Lower leg skin (tissue), 4 donors: ENCODE data around the gene SPATA21. TPM values are rescaled to one million over a fixed set of nuclear protein-coding genes. Genes with fewer than 3 reads are reported as not detected.
"Not testable (repeated sequence)": the region's sequence is repeated elsewhere in the genome, so short reads cannot be mapped to it uniquely, and the experiment has no call there.

ENCODE experiments used
- DNase-seq, 2 donors: peaks; one replicate each; pipeline ENCODE4 v3.0.0-alpha.2; 2019; ENCODE audit warnings: low spot score in 2 of 2
- H3K4me3 ChIP-seq: fragments of 200-600 bp; sonication (generic); 2 replicates; pipeline ENCODE4 v1.5.1; 2017; ENCODE audit warnings: mild to moderate bottlenecking, low read depth; ENCODE audit not compliant: poor library complexity, severe bottlenecking
- POLR2A ChIP-seq, 2 donors: fragments of 450-650 bp; IDR thresholded peaks; one replicate each; pipeline ENCODE4 v1.6.1; 2016 to 2017; ENCODE audit warnings: antibody characterized with exemption in 2 of 2, mild to moderate bottlenecking in 1 of 2, moderate library complexity in 1 of 2
- WGBS, 2 donors: methylation state at CpG; one replicate each; pipeline ENCODE4 v1.1.5; 2018; 5-methylcytosine and 5-hydroxymethylcytosine counted together
- intact Hi-C: fragments of 100-400 bp; cut with DNase I; formaldehyde crosslinking; loops from one replicate; pipeline ENCODE4 v1.15.0; 2023; ENCODE audit warnings: low total_unique reads
- total RNA-seq, 4 donors: library from RNA; depleted of rRNA; stranded (reverse); fragments of >200 nt; gene quantifications; one replicate each; pipeline ENCODE4 v1.1.0, GENCODE V29; 2016
- TF ChIP-seq, protein P1 (sequence below), 3 donors: fragments of 450-650 bp; IDR thresholded peaks; one replicate each; pipeline ENCODE4 v1.5.1; 2016; ENCODE audit warnings: antibody characterized with exemption in 3 of 3, mild to moderate bottlenecking in 3 of 3, moderate library complexity in 2 of 3

Gene SPATA21
- total RNA-seq, 4 donors from 2014 or later, result not detected

- intact Hi-C loops, result no loop called here
- no peak for DNase-seq
- H3K4me3 ChIP-seq, result no peak overlapping the region
- TF ChIP-seq, protein P1, sequence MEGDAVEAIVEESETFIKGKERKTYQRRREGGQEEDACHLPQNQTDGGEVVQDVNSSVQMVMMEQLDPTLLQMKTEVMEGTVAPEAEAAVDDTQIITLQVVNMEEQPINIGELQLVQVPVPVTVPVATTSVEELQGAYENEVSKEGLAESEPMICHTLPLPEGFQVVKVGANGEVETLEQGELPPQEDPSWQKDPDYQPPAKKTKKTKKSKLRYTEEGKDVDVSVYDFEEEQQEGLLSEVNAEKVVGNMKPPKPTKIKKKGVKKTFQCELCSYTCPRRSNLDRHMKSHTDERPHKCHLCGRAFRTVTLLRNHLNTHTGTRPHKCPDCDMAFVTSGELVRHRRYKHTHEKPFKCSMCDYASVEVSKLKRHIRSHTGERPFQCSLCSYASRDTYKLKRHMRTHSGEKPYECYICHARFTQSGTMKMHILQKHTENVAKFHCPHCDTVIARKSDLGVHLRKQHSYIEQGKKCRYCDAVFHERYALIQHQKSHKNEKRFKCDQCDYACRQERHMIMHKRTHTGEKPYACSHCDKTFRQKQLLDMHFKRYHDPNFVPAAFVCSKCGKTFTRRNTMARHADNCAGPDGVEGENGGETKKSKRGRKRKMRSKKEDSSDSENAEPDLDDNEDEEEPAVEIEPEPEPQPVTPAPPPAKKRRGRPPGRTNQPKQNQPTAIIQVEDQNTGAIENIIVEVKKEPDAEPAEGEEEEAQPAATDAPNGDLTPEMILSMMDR (IDR thresholded peaks at IDR 0.05), result no peak
- no peak for TF ChIP-seq POLR2A (IDR thresholded peaks at IDR 0.05)
- 70 to 76% methylated on average over 6 of the region's 6 CpGs for WGBS, 2 donors
Observed at GRCh38 chr1:16459352-16459925, 22.2 kb upstream of the SPATA21 start.

DNA sequence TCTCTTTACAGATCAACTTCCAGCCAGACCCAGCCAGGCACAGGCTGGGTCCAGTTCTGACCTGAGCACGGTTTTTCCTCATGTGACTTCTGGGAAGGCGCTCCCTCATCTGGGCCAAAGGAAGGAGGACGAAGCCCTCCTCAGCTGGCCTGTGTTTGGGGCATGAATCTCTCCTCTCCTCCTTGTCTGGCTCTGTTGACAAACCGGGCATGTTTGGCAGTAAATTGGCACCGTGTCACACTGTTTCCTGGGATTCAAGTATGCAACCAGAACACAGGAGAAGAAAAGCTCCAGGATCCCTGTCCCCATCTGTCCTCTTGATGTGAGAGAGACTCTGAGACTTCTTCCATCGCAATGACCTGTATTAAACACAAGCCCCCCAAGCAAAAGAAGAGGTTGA, 21.6 kb upstream of the SPATA21 start:
- no peak for DNase-seq

DNA sequence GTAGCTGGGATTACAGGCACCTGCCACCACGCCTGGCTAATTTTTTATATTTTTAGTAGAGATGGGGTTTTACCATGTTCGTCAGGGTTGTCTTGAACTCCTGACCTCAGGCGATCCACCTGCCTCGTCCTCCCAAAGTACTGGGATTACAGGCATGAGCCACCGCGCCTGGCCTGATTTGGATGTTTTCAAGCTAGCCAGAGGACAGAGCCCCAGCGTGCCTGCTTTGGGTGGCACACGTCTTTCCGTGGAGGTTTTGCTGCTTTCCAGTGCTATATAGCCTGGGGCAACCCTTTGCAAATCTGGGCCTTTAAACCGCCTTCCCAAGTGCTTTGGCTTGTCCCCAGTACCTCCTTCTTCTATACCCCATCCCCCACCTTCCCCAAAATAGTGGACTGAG, 18.9 kb upstream of the SPATA21 start:
- DNase-seq, H3K4me3 ChIP-seq, intact Hi-C loops: not testable (repeated sequence)
- 77 to 79% methylated on average over 10 of the region's 10 CpGs for WGBS, 2 donors

More for the DNA sequence above, 21.6 kb upstream of the SPATA21 start:
- intact Hi-C loops, result no loop called here
- 63 to 73% methylated on average over 6 of the region's 6 CpGs for WGBS, 2 donors
- TF ChIP-seq POLR2A (IDR thresholded peaks at IDR 0.05), result no peak
- TF ChIP-seq, protein P1 (IDR thresholded peaks at IDR 0.05), result no peak
- H3K4me3 ChIP-seq, result no peak overlapping the region

DNA sequence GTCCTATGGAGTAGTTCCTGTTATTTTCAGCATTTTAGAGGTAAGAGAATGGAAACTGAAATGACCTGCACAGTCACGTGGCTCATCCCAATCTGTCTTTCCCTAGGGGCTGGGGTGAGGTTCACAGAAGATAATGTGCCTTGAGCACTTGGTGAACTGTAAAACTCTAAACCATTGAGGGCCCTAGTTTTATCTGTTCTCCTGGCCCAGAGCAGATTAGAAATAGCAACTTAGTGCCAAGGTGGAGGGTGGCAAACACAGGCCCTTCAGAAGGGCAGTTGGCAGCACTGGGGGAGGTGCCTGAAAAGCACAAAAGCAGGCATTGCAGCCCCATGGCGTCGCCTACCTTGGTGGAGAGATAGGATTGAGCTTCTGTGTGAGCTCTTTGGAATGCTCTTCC, 17.7 kb upstream of the SPATA21 start:
- H3K4me3 ChIP-seq, intact Hi-C loops, DNase-seq: not testable (repeated sequence)
- 75% methylated on average over 3 of the region's 3 CpGs for WGBS, 2 donors

GRCh38 chr1:16451841-16452528, 14.8 kb upstream of the SPATA21 start:
- DNase-seq, result no peak
- 74% methylated on average over 11 of the region's 13 CpGs for WGBS, 2 donors
- intact Hi-C loops, result no loop called here
- no peak overlapping the region for H3K4me3 ChIP-seq
- no peak for TF ChIP-seq POLR2A (IDR thresholded peaks at IDR 0.05)
- TF ChIP-seq, protein P1 (IDR thresholded peaks at IDR 0.05), result no peak

DNA sequence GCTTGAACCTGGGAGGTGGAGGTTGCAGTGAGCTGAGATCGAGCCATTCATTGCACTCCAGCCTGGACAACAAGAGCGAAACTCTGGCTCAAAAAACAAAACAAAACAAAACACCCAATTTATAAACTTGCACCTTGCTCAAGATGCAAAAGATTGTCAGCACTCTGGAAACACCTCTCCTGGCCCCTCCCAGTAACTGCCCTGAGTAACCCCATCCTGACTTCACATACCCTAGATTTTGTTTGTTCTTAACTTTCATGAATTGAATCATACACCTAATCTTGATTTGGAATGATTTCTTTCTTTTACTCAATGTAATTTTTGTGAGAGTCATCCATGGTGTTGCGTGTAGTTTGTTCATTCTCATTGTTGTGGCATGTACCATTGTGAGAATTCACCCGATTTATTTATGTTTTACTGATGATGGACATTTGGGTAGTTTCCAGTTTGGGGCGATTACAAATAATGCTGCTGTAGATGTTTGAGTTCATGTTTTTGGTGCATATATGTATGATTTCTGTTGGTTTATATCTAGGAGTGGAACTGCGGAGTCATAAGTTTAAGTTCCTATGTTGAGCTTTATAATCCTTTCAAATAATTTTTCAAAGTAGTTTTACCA, 13.7 kb upstream of the SPATA21 start:
- intact Hi-C loops, result no loop called here
- TF ChIP-seq, protein P1 (IDR thresholded peaks at IDR 0.05), result no peak
- no peak for TF ChIP-seq POLR2A (IDR thresholded peaks at IDR 0.05)
- no peak overlapping the region for H3K4me3 ChIP-seq
- no peak for DNase-seq
- WGBS, 2 donors, result 81 to 85% methylated on average over 6 of the region's 6 CpGs
